Measurements from ENCODE around the gene PLEKHF1.

- TF ChIP-seq, protein P1, sequence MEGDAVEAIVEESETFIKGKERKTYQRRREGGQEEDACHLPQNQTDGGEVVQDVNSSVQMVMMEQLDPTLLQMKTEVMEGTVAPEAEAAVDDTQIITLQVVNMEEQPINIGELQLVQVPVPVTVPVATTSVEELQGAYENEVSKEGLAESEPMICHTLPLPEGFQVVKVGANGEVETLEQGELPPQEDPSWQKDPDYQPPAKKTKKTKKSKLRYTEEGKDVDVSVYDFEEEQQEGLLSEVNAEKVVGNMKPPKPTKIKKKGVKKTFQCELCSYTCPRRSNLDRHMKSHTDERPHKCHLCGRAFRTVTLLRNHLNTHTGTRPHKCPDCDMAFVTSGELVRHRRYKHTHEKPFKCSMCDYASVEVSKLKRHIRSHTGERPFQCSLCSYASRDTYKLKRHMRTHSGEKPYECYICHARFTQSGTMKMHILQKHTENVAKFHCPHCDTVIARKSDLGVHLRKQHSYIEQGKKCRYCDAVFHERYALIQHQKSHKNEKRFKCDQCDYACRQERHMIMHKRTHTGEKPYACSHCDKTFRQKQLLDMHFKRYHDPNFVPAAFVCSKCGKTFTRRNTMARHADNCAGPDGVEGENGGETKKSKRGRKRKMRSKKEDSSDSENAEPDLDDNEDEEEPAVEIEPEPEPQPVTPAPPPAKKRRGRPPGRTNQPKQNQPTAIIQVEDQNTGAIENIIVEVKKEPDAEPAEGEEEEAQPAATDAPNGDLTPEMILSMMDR (conservative IDR thresholded peaks at IDR 0.05), result no peak
- no peak for TF ChIP-seq ZFX (IDR thresholded peaks at IDR 0.05)
These were observed 47.7 kb downstream of the PLEKHF1 start for GRCh38 chr19:29712744-29713516.
